WTC11 (cell line): ENCODE results near the gene WBP4. TPM values are rescaled to one million over a fixed set of nuclear protein-coding genes. Genes with fewer than 3 reads are reported as not detected.

Source experiments
- ATAC-seq: fragments of 200-7000 bp; cut with Tn5 transposase; 2 replicates; pipeline ENCODE4 v1.10.0; 2021; ENCODE audit warnings: mild to moderate bottlenecking, moderate library complexity
- CTCF ChIA-PET: fragments of 300-600 bp; sonication (Branson Sonifier 250); formaldehyde crosslinking; loops from one replicate; lab custom pipeline; 2021; ENCODE audit warnings: antibody characterized with exemption; lab: Charles Lee
- POLR2A ChIA-PET: fragments of 350-600 bp; sonication (Branson Sonifier 250); formaldehyde crosslinking; loops from one replicate; lab custom pipeline; 2021; ENCODE audit warnings: antibody characterized with exemption; lab: Charles Lee
- DNase-seq: peaks from one replicate; pipeline ENCODE4 v3.0.0; 2021; ENCODE audit warnings: low spot score
- H3K27ac Mint-ChIP-seq: 2 replicates; pipeline ENCODE4 v1.8.0; 2021; ENCODE audit warnings: mixed read lengths
- H3K27me3 Mint-ChIP-seq: 2 replicates; pipeline ENCODE4 v1.8.0; 2021; ENCODE audit warnings: low read depth, mild to moderate bottlenecking, moderate library complexity, mixed read lengths
- H3K36me3 Mint-ChIP-seq: 2 replicates; pipeline ENCODE4 v1.8.0; 2021; ENCODE audit warnings: mixed read lengths
- H3K4me1 Mint-ChIP-seq: 2 replicates; pipeline ENCODE4 v1.8.0; 2022; ENCODE audit warnings: mixed read lengths
- H3K4me3 Mint-ChIP-seq: 2 replicates; pipeline ENCODE4 v1.8.0; 2021; ENCODE audit warnings: mild to moderate bottlenecking, moderate library complexity, mixed read lengths
- H3K9me3 Mint-ChIP-seq: 2 replicates; pipeline ENCODE4 v1.8.0; 2021; ENCODE audit warnings: mixed read lengths
- AR ChIP-seq: fragments of 250-450 bp; sonication (Bioruptor Pico); IDR thresholded peaks from 2 replicates; pipeline ENCODE4 v1.9.0; 2021; ENCODE audit warnings: mild to moderate bottlenecking
- ATF1 ChIP-seq: sonication (generic); formaldehyde crosslinking; IDR thresholded peaks from 2 replicates; pipeline ENCODE4 v1.8.1; 2023; ENCODE audit warnings: mild to moderate bottlenecking, moderate library complexity, missing genetic modification reagents
- CBFB ChIP-seq: sonication (generic); formaldehyde crosslinking; IDR thresholded peaks from 2 replicates; pipeline ENCODE4 v1.8.1; 2022; ENCODE audit warnings: mild to moderate bottlenecking, low read depth, missing genetic modification reagents
- CDX4 ChIP-seq: fragments of 250-450 bp; sonication (Bioruptor Pico); IDR thresholded peaks from 2 replicates; pipeline ENCODE4 v1.9.0; 2021; ENCODE audit warnings: moderate library complexity, mild to moderate bottlenecking, inconsistent platforms, borderline replicate concordance
- E2F1 ChIP-seq: sonication (generic); formaldehyde crosslinking; IDR thresholded peaks from 2 replicates; pipeline ENCODE4 v1.8.0; 2022; ENCODE audit warnings: mild to moderate bottlenecking, missing genetic modification reagents
- EMX1 ChIP-seq: fragments of 250-450 bp; sonication (Bioruptor Pico); IDR thresholded peaks from 2 replicates; pipeline ENCODE4 v1.8.0; 2021; ENCODE audit warnings: mild to moderate bottlenecking
- FOXP4 ChIP-seq: sonication (generic); formaldehyde crosslinking; IDR thresholded peaks from 2 replicates; pipeline ENCODE4 v1.8.0; 2022; ENCODE audit warnings: mild to moderate bottlenecking, missing genetic modification reagents
- HMGXB4 ChIP-seq: sonication (generic); formaldehyde crosslinking; IDR thresholded peaks from 2 replicates; pipeline ENCODE4 v1.8.1; 2023; ENCODE audit warnings: mild to moderate bottlenecking, moderate library complexity, missing genetic modification reagents
- IRF1 ChIP-seq: sonication (generic); formaldehyde crosslinking; IDR thresholded peaks from 2 replicates; pipeline ENCODE4 v1.8.0; 2023; ENCODE audit warnings: missing genetic modification reagents
- IRF2 ChIP-seq: sonication (generic); formaldehyde crosslinking; IDR thresholded peaks from 2 replicates; pipeline ENCODE4 v1.8.0; 2022; ENCODE audit warnings: low read depth, missing genetic modification reagents, borderline replicate concordance
- JAZF1 ChIP-seq: fragments of 250-450 bp; sonication (Bioruptor Pico); IDR thresholded peaks from 2 replicates; pipeline ENCODE4 v1.9.0; 2021; ENCODE audit warnings: moderate library complexity, mild to moderate bottlenecking, inconsistent platforms
- KAT7 ChIP-seq: sonication (generic); formaldehyde crosslinking; IDR thresholded peaks from 2 replicates; pipeline ENCODE4 v1.8.1; 2023; ENCODE audit warnings: missing genetic modification reagents, mild to moderate bottlenecking, borderline replicate concordance
- NFATC4 ChIP-seq: fragments of 250-450 bp; sonication (Bioruptor Pico); IDR thresholded peaks from 2 replicates; pipeline ENCODE4 v1.9.0; 2021; ENCODE audit warnings: mild to moderate bottlenecking
- NR3C1 ChIP-seq: sonication (generic); formaldehyde crosslinking; conservative IDR thresholded peaks from 2 replicates; pipeline ENCODE4 v1.8.1; 2023; ENCODE audit warnings: low read depth, mild to moderate bottlenecking, missing genetic modification reagents
- OVOL2 ChIP-seq: fragments of 250-450 bp; sonication (Bioruptor Pico); IDR thresholded peaks from 2 replicates; pipeline ENCODE4 v1.9.0; 2021; ENCODE audit warnings: mild to moderate bottlenecking, borderline replicate concordance
- PREB ChIP-seq: sonication (generic); formaldehyde crosslinking; IDR thresholded peaks from 2 replicates; pipeline ENCODE4 v1.8.1; 2022; ENCODE audit warnings: mild to moderate bottlenecking, missing genetic modification reagents, moderate library complexity, borderline replicate concordance
- ZBTB43 ChIP-seq: sonication (generic); formaldehyde crosslinking; IDR thresholded peaks from 2 replicates; pipeline ENCODE4 v1.8.1; 2023; ENCODE audit warnings: mild to moderate bottlenecking, missing genetic modification reagents
- ZNF121 ChIP-seq: sonication (generic); formaldehyde crosslinking; IDR thresholded peaks from 2 replicates; pipeline ENCODE4 v1.8.0; 2023; ENCODE audit warnings: missing genetic modification reagents
- ZNF219 ChIP-seq: sonication (generic); formaldehyde crosslinking; IDR thresholded peaks from 2 replicates; pipeline ENCODE4 v1.8.0; 2023; ENCODE audit warnings: missing genetic modification reagents, mild to moderate bottlenecking, borderline replicate concordance
- ZNF232 ChIP-seq: sonication (generic); formaldehyde crosslinking; IDR thresholded peaks from 2 replicates; pipeline ENCODE4 v1.8.0; 2022; ENCODE audit warnings: mild to moderate bottlenecking, missing genetic modification reagents
- ZNF281 ChIP-seq: sonication (generic); formaldehyde crosslinking; IDR thresholded peaks from 2 replicates; pipeline ENCODE4 v1.8.0; 2023; ENCODE audit warnings: mild to moderate bottlenecking, missing genetic modification reagents
- ZNF396 ChIP-seq: fragments of 250-450 bp; sonication (Bioruptor Pico); IDR thresholded peaks from 2 replicates; pipeline ENCODE4 v1.8.0; 2021; ENCODE audit warnings: mild to moderate bottlenecking, moderate library complexity, borderline replicate concordance
- ZNF423 ChIP-seq: fragments of 250-450 bp; sonication (Bioruptor Pico); IDR thresholded peaks from 2 replicates; pipeline ENCODE4 v2.1.2; 2022; ENCODE audit warnings: mild to moderate bottlenecking, moderate library complexity
- total RNA-seq: library from RNA; stranded (reverse); gene quantifications from 3 replicates; pipeline ENCODE4 v1.2.3, GENCODE V29; 2021

Gene WBP4
- total RNA-seq, 1 experiment from 2014 or later: 9.6 TPM

- Mint-ChIP-seq H3K4me3 (peak within 1 kb of the TSS; percentile 96), H3K4me1 (peaks cover 43% of the 10 kb centered on the region), H3K27ac (peak within 1 kb of the TSS; percentile 94), H3K36me3 (peaks cover 3% of the 10 kb centered on the region; the same call in 1 of the 2 replicates), H3K9me3 (no peaks in the 10 kb centered on the region), H3K27me3 (no peaks in the 10 kb centered on the region)
- CTCF ChIA-PET: no interaction called here
- POLR2A ChIA-PET: no interaction called here
- DNase-seq (peak; percentile 96), ATAC-seq (peak; percentile 98)
- TF ChIP-seq CBFB (no peak; the same call in 1 of the 2 replicates), ZNF219 (CRISPR knock-in tag) (no peak), NFATC4 (CRISPR knock-in tag) (no peak), ZNF423 (CRISPR knock-in tag) (no peak), IRF2 (CRISPR knock-in tag) (no peak), FOXP4 (CRISPR knock-in tag) (peak; percentile 17; the same call in 1 of the 2 replicates), CDX4 (CRISPR knock-in tag) (no peak), NR3C1 (no peak), EMX1 (CRISPR knock-in tag) (no peak), ZNF396 (CRISPR knock-in tag) (no peak), OVOL2 (CRISPR knock-in tag) (no peak), HMGXB4 (CRISPR knock-in tag) (no peak), PREB (CRISPR knock-in tag) (no peak), IRF1 (no peak), ZBTB43 (CRISPR knock-in tag) (peak; percentile 17; the same call in 1 of the 2 replicates), ZNF232 (CRISPR knock-in tag) (no peak), JAZF1 (CRISPR knock-in tag) (no peak), ATF1 (no peak), ZNF121 (CRISPR knock-in tag) (no peak), E2F1 (CRISPR knock-in tag) (no peak), ZNF281 (no peak), AR (CRISPR knock-in tag) (no peak), KAT7 (CRISPR knock-in tag) (no peak)
Measured at GRCh38 chr13:41132512-41133152, 71.3 kb downstream of the WBP4 start, which contains the start of gene KBTBD6. KBTBD6 (minus strand) TSS chr13:41132802; CDS start chr13:41132511, 291 bp downstream.
